SH-SY5Y (cell line): ENCODE data around the gene TBX21.

Experiments used
- GATA2 ChIP-seq: IDR thresholded peaks from 2 replicates; pipeline ENCODE4 v1.6.1; 2011; ENCODE audit warnings: mild to moderate bottlenecking, low read depth, low read length
- GATA3 ChIP-seq: IDR thresholded peaks from 2 replicates; pipeline ENCODE4 v1.6.1; 2011; ENCODE audit warnings: low read depth, mild to moderate bottlenecking, low read length, moderate library complexity

TBX21 gene

DNA sequence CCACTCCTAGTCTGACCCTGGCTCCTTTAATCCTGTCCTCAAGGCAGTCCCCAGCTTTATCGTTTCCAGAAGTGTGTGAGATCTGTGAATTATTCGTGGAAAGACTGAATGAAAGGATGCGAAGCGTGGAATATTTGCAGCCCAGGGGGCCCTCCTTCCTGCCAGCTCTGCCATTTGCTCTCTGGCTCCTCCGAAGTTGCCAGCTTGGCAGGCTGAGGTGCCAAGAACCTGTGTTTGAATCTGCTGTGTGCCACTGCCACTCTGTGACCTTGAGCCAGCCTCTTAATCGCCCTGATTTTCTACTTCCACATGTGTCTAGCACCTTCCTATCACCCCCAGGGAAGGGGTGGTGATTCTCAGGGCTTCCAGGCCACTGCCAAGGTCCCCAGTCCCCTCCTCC is 28.3 kb upstream of the TBX21 start:
- TF ChIP-seq GATA2 = no peak
- no peak for TF ChIP-seq GATA3

- TF ChIP-seq GATA2 = no peak
- TF ChIP-seq GATA3 = no peak
Observed at GRCh38 chr17:47705536-47706530, 27.2 kb upstream of the TBX21 start.

- no peak for TF ChIP-seq GATA2
- no peak for TF ChIP-seq GATA3
Observed at GRCh38 chr17:47707056-47707804, 25.8 kb upstream of the TBX21 start.

DNA sequence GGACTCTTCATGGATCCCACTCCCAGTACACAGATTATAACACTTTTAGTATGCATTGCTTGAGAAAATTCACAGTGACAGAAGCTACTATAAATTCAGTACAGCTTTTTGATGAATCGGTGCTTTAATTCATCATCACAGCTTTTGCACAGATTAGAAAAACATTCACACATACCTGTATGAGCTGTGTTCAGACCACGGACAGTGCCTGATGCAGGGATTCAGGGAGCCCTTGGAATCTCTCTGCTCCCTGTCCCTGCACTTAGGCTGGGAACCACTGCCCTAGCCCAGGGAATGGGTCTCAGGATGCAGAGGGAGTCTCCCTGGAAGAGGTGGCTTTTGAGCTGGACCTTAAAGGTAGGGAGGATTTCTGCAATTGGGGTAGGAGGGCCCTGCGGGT is 25.2 kb upstream of the TBX21 start:
- TF ChIP-seq GATA3 = no peak
- no peak for TF ChIP-seq GATA2

GRCh38 chr17:47708312-47708863 is 24.6 kb upstream of the TBX21 start:
- no peak for TF ChIP-seq GATA3
- TF ChIP-seq GATA2 = no peak

GRCh38 chr17:47708864-47709541 is 24.0 kb upstream of the TBX21 start:
- no peak for TF ChIP-seq GATA3
- no peak for TF ChIP-seq GATA2

- TF ChIP-seq GATA2 = no peak
- no peak for TF ChIP-seq GATA3
Observed at GRCh38 chr17:47709594-47709993, 23.4 kb upstream of the TBX21 start.

DNA sequence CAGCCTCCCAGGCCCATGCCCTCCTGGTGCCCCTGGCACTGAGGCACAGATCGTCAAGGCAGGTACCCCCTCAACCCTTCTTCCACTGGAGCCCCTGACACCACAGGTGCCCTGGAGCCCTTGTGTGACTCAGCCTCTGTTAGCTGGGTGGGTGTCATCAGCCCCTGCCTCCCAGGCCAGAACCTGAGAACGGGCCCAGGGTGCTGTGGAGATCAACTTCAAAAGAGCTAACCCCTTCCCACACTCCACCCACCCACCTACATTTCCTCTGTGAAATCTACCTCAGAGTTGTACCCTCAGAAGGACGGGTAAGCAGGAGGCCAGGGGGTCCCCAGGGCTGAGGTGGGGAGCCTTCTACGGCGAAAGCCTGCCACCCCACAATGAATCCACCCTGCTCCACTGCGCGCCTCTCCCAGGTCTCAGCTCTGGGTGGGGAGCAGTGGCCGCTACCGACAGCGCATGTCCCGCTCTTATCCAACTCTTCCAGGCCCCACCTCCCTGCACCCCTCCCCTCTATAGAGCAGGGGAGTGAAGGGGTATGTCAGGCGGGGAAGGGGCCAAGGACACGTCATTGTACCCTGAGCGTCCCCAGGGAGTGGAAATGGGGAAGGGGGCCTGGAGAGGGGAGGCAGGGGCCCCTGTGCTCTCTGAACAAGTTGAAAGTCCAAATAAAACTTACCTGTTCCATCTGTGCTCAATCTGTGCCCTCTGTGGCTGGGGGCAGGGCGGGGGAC is 21.5 kb upstream of the TBX21 start:
- TF ChIP-seq GATA2 (no peak), GATA3 (no peak)

GRCh38 chr17:47712330-47713023 is 20.6 kb upstream of the TBX21 start:
- TF ChIP-seq GATA2 = no peak
- TF ChIP-seq GATA3 = no peak

- TF ChIP-seq GATA3 (no peak), GATA2 (no peak)
Observed at GRCh38 chr17:47713980-47714700, 18.9 kb upstream of the TBX21 start.

GRCh38 chr17:47714773-47715396 is 18.2 kb upstream of the TBX21 start:
- TF ChIP-seq GATA3 (no peak), GATA2 (no peak)
